NK-92 (cell line): ENCODE results near the gene ABCG2.

ENCODE experiments used
- DNase-seq: peaks from one replicate; lab custom pipeline; 2025; ENCODE audit not compliant: unreplicated experiment; lab: John Stamatoyannopoulos, UW

Gene ABCG2

GRCh38 chr4:88158489-88159228 is at the start of gene ABCG2:
TSS of gene ABCG2 (minus strand) at chr4:88158639. CDS start at chr4:88139995, 18,644 bp downstream.
- no peak for DNase-seq

GRCh38 chr4:88208156-88208555 is 49.7 kb upstream of the ABCG2 start:
- DNase-seq: no peak

- DNase-seq: no peak
These were observed 48.7 kb upstream of the ABCG2 start for GRCh38 chr4:88207171-88207570.

- DNase-seq: no peak
These were observed 46.4 kb upstream of the ABCG2 start for GRCh38 chr4:88204882-88205281.

GRCh38 chr4:88202443-88202842 is 44.0 kb upstream of the ABCG2 start:
- no peak for DNase-seq

- DNase-seq: no peak
These were observed 41.7 kb upstream of the ABCG2 start for GRCh38 chr4:88200186-88200585.

GRCh38 chr4:88196523-88197185 is 38.2 kb upstream of the ABCG2 start:
- no peak for DNase-seq

- no peak for DNase-seq
These were observed 37.5 kb upstream of the ABCG2 start for GRCh38 chr4:88196013-88196365.

- DNase-seq: no peak
These were observed 37.0 kb upstream of the ABCG2 start for GRCh38 chr4:88195328-88196012.

- no peak for DNase-seq
These were observed 33.0 kb upstream of the ABCG2 start for GRCh38 chr4:88191404-88191803.

- no peak for DNase-seq
These were observed 31.6 kb upstream of the ABCG2 start for GRCh38 chr4:88189881-88190585.

GRCh38 chr4:88189418-88189738 is 30.9 kb upstream of the ABCG2 start:
- DNase-seq: no peak

- DNase-seq: no peak
These were observed 30.4 kb upstream of the ABCG2 start for GRCh38 chr4:88188738-88189417.

- DNase-seq: no peak
These were observed 29.3 kb upstream of the ABCG2 start for GRCh38 chr4:88187766-88188165.

GRCh38 chr4:88185906-88186305 is 27.5 kb upstream of the ABCG2 start:
- DNase-seq: no peak

- no peak for DNase-seq
These were observed 20.8 kb upstream of the ABCG2 start for GRCh38 chr4:88179261-88179660.

- no peak for DNase-seq
These were observed 20.3 kb upstream of the ABCG2 start for GRCh38 chr4:88178626-88179231.

- no peak for DNase-seq
These were observed 19.7 kb upstream of the ABCG2 start for GRCh38 chr4:88177983-88178625.

GRCh38 chr4:88172987-88173386 is 14.5 kb upstream of the ABCG2 start:
- DNase-seq: no peak

GRCh38 chr4:88171206-88171605 is 12.8 kb upstream of the ABCG2 start:
- DNase-seq: no peak
